DOHH2 (cell line): ENCODE results near the gene DNAJB6.

Experiments used
- CTCF ChIP-seq: fragments of 200-600 bp; sonication (generic); IDR thresholded peaks from one replicate; pipeline ENCODE4 v1.5.1; 2014; ENCODE audit warnings: antibody characterized with exemption, mild to moderate bottlenecking, low read depth, low read length; ENCODE audit not compliant: poor library complexity, severe bottlenecking
- EZH2phosphoT487 ChIP-seq: fragments of 200-600 bp; sonication (generic); IDR thresholded peaks from 2 replicates; pipeline ENCODE4 v1.6.1; 2017; ENCODE audit warnings: borderline replicate concordance, mild to moderate bottlenecking, antibody characterized with exemption, low read length, moderate library complexity, mixed read lengths

GRCh38 chr7:157391036-157391710 lies 54.4 kb downstream of the DNAJB6 start:
- TF ChIP-seq CTCF = no peak
- no peak for TF ChIP-seq EZH2phosphoT487
